Kidney epithelial cell (primary cell): Measurements from ENCODE around the gene KIT. TPM values are rescaled to one million over a fixed set of nuclear protein-coding genes. Genes with fewer than 3 reads are reported as not detected.

Experiments used
- DNase-seq: peaks from one replicate; pipeline ENCODE4 v3.0.0-alpha.2; 2010; ENCODE audit warnings: low read depth
- H3K27me3 ChIP-seq: 2 replicates; pipeline ENCODE4 v1.6.0; 2011; ENCODE audit warnings: low read length; ENCODE audit not compliant: control insufficient read depth, insufficient read depth
- H3K36me3 ChIP-seq: 2 replicates; pipeline ENCODE4 v1.5.1; 2011; ENCODE audit warnings: low read length; ENCODE audit not compliant: control insufficient read depth, insufficient read depth
- H3K4me3 ChIP-seq: 2 replicates; pipeline ENCODE4 v1.5.1; 2011; ENCODE audit warnings: low read depth, mild to moderate bottlenecking, control low read depth, low read length
- CTCF ChIP-seq: IDR thresholded peaks from 2 replicates; pipeline ENCODE4 v1.5.1; 2011; ENCODE audit warnings: mild to moderate bottlenecking, moderate library complexity, low read length, control low read depth, inconsistent platforms; ENCODE audit not compliant: insufficient read depth, poor library complexity, severe bottlenecking
- total RNA-seq: library from RNA; depleted of rRNA; stranded (reverse); fragments of >200 nt; gene quantifications from 2 replicates; pipeline ENCODE4 v1.2.3, GENCODE V29; 2015

The KIT gene
- total RNA-seq, 1 donor from 2014 or later, result 1.7 TPM

- no peaks in the 10 kb centered on the region for H3K36me3 ChIP-seq
- no peaks in the 10 kb centered on the region for H3K27me3 ChIP-seq
- no peak for TF ChIP-seq CTCF
- H3K4me3 ChIP-seq, result no peak overlapping the region
- DNase-seq, result no peak
Observed at GRCh38 chr4:54683616-54684346, 26.0 kb downstream of the KIT start.

GRCh38 chr4:54685810-54686209 lies 28.1 kb downstream of the KIT start:
- H3K36me3 ChIP-seq, result no peaks in the 10 kb centered on the region
- H3K4me3 ChIP-seq, result no peak overlapping the region
- no peaks in the 10 kb centered on the region for H3K27me3 ChIP-seq
- TF ChIP-seq CTCF, result no peak
- no peak for DNase-seq

- peak; percentile 9 for DNase-seq
- no peaks in the 10 kb centered on the region for H3K36me3 ChIP-seq
- H3K27me3 ChIP-seq, result no peaks in the 10 kb centered on the region
- H3K4me3 ChIP-seq, result no peak overlapping the region
- TF ChIP-seq CTCF, result no peak
Observed at GRCh38 chr4:54687887-54688841, 30.4 kb downstream of the KIT start.

- no peak for TF ChIP-seq CTCF
- Histone ChIP-seq H3K27me3 (no peaks in the 10 kb centered on the region), H3K36me3 (no peaks in the 10 kb centered on the region), H3K4me3 (no peak overlapping the region)
- DNase-seq, result no peak
Observed at GRCh38 chr4:54695337-54695736, 37.6 kb downstream of the KIT start.

GRCh38 chr4:54695788-54696187 lies 38.0 kb downstream of the KIT start:
- Histone ChIP-seq H3K4me3 (no peak overlapping the region), H3K36me3 (no peaks in the 10 kb centered on the region), H3K27me3 (no peaks in the 10 kb centered on the region)
- TF ChIP-seq CTCF, result no peak
- DNase-seq, result no peak
